Measurements from ENCODE around the gene UBD.

UBD gene

DNA sequence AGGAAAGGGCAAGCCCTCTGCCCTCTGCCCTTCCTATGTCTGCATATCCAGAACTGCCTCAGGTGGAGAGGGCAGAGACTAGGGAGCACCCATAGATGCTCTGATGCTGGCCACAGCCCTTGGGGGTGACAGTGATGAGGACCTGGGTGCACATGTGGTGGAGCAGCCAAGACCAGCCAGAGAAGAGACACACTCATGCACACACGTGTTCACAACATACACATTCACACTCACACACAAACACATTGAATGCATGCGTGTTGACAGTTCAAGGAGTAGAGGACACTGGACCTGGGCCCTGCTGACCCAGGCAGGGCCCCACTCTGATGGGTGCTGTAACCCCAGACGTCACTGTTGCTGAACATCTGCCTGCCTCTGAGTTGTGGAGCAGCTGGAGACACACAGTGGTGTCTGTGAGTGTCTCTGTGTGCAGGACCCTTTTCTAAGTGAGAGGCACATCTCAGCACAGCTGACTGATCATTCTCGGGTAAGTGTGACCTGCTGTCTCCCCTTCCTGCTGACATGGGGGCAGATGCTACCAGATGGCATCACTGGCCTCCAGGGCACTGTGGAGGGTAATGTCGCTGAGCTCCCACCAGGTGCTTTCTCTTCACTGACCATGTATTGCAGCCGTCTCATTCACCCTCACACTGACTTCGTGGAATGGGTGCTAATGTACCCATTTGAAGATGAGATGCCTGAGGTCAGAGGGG lies 41.6 kb downstream of the UBD start:
- no peaks in the 10 kb centered on the region for H3K27me3 ChIP-seq (ENCODE audit: insufficient read depth, low read length)
- no peaks in the 10 kb centered on the region for H3K4me1 ChIP-seq (ENCODE audit: insufficient read depth, low read length)
- no peak overlapping the region for H3K4me3 ChIP-seq (ENCODE audit: low read length)
- H3K27ac ChIP-seq (ENCODE audit: low read length): no peak overlapping the region
- H3K36me3 ChIP-seq (ENCODE audit: insufficient read depth, low read depth, low read length): no peaks in the 10 kb centered on the region
- H3K9ac ChIP-seq (ENCODE audit: low read depth, low read length): no peak overlapping the region
- peaks cover 11% of the 10 kb centered on the region for H3K9me3 ChIP-seq (ENCODE audit: insufficient read depth, low read depth, low read length)

DNA sequence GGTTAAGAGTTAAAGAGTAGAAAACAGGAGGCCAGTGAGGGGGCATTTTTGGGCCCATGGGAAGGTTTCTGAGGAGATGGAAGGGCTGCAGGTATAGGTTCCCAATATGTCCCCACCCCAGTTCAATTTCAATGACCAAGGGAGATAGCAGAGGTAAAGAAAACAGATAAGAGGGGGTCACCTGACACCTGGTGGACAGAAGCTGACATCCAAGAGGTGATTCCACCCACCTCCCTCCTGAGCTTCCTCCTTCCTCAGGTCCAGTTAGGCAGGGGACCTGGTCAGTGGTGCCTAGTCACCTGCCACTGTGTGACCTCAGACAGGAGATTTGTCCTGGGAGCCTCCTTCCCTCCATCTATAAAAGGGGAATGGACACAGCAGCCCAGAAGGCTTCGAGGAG lies 42.3 kb downstream of the UBD start:
- Histone ChIP-seq H3K9me3 (ENCODE audit: insufficient read depth, low read depth, low read length) (peaks cover 5% of the 10 kb centered on the region; the same call in 1 of the 2 replicates), H3K27ac (ENCODE audit: low read length) (no peak overlapping the region), H3K4me1 (ENCODE audit: insufficient read depth, low read length) (no peaks in the 10 kb centered on the region), H3K9ac (ENCODE audit: low read depth, low read length) (no peak overlapping the region), H3K4me3 (ENCODE audit: low read length) (no peak overlapping the region), H3K36me3 (ENCODE audit: insufficient read depth, low read depth, low read length) (no peaks in the 10 kb centered on the region), H3K27me3 (ENCODE audit: insufficient read depth, low read length) (no peaks in the 10 kb centered on the region)

DNA sequence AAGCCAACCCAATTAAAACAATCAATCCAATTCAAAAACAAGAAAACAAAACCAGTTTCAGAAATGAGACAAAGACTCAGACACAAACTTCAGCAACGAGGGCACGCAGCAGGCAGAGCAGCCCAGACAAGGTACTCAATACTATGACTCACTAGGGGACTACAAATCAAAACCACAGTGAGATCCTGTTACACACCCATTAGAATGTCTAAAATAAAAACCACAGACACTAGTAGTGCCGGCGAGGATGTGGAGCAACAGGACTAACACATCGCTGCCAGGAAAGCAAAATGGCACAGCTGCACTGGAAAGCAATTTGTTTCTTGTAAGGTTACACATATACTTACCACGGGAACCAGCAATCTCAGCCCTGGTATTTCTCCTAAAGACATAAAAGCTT lies 43.4 kb downstream of the UBD start:
- Histone ChIP-seq H3K9ac (ENCODE audit: low read depth, low read length) (no peak overlapping the region), H3K27ac (ENCODE audit: low read length) (no peak overlapping the region), H3K27me3 (ENCODE audit: insufficient read depth, low read length) (no peaks in the 10 kb centered on the region), H3K36me3 (ENCODE audit: insufficient read depth, low read depth, low read length) (no peaks in the 10 kb centered on the region), H3K9me3 (ENCODE audit: insufficient read depth, low read depth, low read length) (no peaks in the 10 kb centered on the region), H3K4me1 (ENCODE audit: insufficient read depth, low read length) (no peaks in the 10 kb centered on the region), H3K4me3 (ENCODE audit: low read length) (no peak overlapping the region)

DNA sequence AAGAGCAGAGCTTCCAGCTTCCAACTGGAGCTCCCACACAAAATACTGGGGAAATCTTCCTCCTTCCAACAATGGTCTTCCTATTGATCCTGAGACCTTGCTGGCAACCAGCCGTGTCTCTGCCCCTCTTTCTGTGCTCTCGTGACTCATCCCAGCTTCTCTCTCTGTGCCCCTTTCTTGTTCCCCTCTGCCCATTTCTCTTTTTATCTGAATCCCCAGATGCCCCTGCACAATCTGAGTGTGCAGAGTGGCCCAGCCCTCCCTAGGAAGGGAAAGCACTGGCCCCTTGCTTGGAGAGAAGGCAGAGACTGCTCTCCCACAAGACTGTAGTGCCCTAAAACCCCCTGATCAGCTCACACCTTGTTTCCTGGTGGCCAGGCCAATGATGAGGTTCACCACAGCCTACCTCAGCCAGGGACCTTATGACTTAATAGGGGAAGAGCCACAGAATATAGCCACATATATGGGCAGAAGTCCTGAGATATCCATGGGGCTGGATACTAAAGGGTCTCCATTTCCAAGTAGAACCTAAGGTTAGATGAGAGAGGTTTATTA lies 48.7 kb downstream of the UBD start:
- H3K4me1 ChIP-seq (ENCODE audit: insufficient read depth, low read length): peaks cover 4% of the 10 kb centered on the region; the same call in 1 of the 2 replicates
- no peak overlapping the region for H3K4me3 ChIP-seq (ENCODE audit: low read length)
- H3K27ac ChIP-seq (ENCODE audit: low read length): no peak overlapping the region
- no peak overlapping the region for H3K9ac ChIP-seq (ENCODE audit: low read depth, low read length)
- H3K9me3 ChIP-seq (ENCODE audit: insufficient read depth, low read depth, low read length): no peaks in the 10 kb centered on the region
- no peaks in the 10 kb centered on the region for H3K27me3 ChIP-seq (ENCODE audit: insufficient read depth, low read length)
- H3K36me3 ChIP-seq (ENCODE audit: insufficient read depth, low read depth, low read length): no peaks in the 10 kb centered on the region

DNA sequence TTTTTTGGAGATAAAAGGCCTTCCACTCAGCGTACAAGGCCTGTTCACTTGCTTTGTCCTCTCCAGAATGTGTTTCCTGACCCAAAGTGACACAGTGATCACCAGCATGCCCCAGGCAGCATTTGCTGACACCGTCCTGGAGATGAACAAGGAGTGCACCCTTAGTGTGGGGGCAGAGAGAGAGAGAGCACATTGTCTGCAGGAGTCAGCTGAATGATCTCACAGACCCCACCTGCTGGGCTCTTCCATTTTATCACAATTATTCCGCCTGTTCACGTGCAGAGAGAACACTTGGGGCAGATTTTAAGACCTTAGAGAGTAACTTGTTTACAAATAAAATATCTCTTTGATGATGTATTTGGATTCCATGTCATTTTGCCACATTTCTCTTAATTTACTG lies 49.3 kb downstream of the UBD start:
- H3K4me1 ChIP-seq (ENCODE audit: insufficient read depth, low read length): peaks cover 4% of the 10 kb centered on the region; the same call in 1 of the 2 replicates
- H3K9me3 ChIP-seq (ENCODE audit: insufficient read depth, low read depth, low read length): no peaks in the 10 kb centered on the region
- no peak overlapping the region for H3K9ac ChIP-seq (ENCODE audit: low read depth, low read length)
- no peaks in the 10 kb centered on the region for H3K36me3 ChIP-seq (ENCODE audit: insufficient read depth, low read depth, low read length)
- H3K27ac ChIP-seq (ENCODE audit: low read length): no peak overlapping the region
- no peaks in the 10 kb centered on the region for H3K27me3 ChIP-seq (ENCODE audit: insufficient read depth, low read length)
- H3K4me3 ChIP-seq (ENCODE audit: low read length): no peak overlapping the region

DNA sequence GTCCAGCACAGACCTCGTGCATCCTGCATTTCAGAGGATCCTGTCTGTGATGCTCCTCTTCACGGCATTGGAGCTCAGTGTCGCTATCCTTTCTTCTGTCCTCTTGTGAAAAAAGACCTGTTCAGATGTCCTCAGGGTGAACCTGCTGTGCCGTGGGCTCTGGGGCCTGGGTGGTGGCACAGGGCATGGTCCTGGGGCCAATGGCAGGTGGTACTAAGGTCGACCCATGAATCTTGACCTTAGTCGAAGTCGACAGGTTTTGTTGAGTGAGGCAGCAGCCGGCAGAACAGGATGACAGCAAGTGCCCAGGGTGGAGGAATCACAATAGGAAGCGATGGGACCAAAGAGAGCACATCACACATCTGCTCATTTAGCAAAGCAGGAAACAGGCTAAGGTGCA lies 49.8 kb downstream of the UBD start:
- Histone ChIP-seq H3K36me3 (ENCODE audit: insufficient read depth, low read depth, low read length) (no peaks in the 10 kb centered on the region), H3K4me1 (ENCODE audit: insufficient read depth, low read length) (peaks cover 4% of the 10 kb centered on the region; the same call in 1 of the 2 replicates), H3K27me3 (ENCODE audit: insufficient read depth, low read length) (no peaks in the 10 kb centered on the region), H3K27ac (ENCODE audit: low read length) (no peak overlapping the region), H3K9ac (ENCODE audit: low read depth, low read length) (no peak overlapping the region), H3K4me3 (ENCODE audit: low read length) (no peak overlapping the region), H3K9me3 (ENCODE audit: insufficient read depth, low read depth, low read length) (no peaks in the 10 kb centered on the region)

DNA sequence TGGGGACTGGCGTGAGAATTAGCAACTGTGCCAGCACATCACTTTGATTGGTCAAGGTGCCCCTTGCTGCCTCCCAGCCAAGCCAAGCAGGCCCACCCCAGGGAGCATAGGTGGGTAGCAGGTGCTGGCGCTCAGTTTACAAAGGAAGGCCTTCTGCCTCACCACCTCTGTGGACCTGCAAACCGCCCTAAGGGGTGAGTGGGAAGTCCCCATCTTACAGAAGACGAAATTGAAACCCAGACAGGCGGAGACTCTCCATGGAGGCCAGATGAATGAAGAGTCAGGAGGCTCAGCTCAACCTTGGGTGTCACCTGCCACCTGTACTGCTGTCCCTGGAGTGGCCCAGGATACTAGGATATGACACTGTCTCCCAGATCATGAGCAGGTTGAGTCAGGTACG lies 50.3 kb downstream of the UBD start:
- H3K36me3 ChIP-seq (ENCODE audit: insufficient read depth, low read depth, low read length): no peaks in the 10 kb centered on the region
- no peaks in the 10 kb centered on the region for H3K9me3 ChIP-seq (ENCODE audit: insufficient read depth, low read depth, low read length)
- no peak overlapping the region for H3K4me3 ChIP-seq (ENCODE audit: low read length)
- H3K9ac ChIP-seq (ENCODE audit: low read depth, low read length): no peak overlapping the region
- H3K4me1 ChIP-seq (ENCODE audit: insufficient read depth, low read length): peaks cover 4% of the 10 kb centered on the region; the same call in 1 of the 2 replicates
- no peaks in the 10 kb centered on the region for H3K27me3 ChIP-seq (ENCODE audit: insufficient read depth, low read length)
- H3K27ac ChIP-seq (ENCODE audit: low read length): no peak overlapping the region

DNA sequence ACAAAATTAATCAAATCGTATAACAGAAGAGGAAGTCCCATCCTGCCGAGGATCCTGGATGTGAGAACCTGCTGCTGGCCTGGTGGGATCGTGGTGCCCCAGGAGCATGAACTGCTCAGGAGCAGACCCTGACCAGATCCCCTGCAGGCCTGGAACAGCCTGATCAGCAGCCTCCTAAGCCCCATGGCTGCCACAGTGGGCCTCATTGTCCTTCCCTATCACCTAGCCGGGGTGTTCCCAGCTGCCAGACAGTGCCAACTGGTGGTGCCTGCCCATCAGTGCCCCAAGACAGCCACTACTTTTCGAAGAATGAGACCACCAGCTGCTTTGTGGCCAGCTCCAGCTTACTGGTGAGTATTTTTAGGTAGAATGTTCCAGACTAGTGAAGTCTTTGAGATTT lies 52.2 kb downstream of the UBD start:
- no peak overlapping the region for H3K9ac ChIP-seq (ENCODE audit: low read depth, low read length)
- no peaks in the 10 kb centered on the region for H3K27me3 ChIP-seq (ENCODE audit: insufficient read depth, low read length)
- H3K9me3 ChIP-seq (ENCODE audit: insufficient read depth, low read depth, low read length): no peaks in the 10 kb centered on the region

DNA sequence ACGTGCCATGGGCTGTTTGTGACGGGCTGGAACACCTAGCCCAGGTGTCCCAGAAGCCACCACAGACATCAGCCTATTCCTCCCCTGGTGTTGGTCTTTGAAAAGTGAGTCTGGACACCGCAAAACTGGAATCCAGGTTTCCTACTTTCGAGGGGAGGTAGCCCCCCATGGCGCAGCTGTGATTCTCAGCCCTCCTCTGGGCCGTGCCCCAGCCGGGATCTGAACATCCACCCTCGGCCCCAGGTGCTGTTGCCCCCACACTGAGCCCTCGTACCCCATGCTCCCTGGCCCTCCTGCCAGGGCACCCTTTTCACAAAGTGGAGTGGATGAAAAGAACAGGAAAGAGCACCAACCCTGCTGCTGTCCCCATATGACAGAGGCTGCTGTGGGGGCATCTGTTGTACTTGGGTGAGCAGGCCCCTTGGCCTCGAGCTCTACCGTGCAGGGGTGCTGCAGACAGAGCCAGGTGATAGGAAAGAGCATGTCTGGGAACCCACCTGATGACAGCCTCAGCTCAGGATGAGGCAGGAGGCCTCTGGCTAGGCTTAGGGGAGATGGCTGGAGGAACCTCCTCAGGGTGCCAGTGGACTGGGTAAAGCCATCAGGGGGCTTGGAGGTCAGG lies 53.0 kb downstream of the UBD start:
- Histone ChIP-seq H3K9me3 (ENCODE audit: insufficient read depth, low read depth, low read length) (no peaks in the 10 kb centered on the region), H3K27ac (ENCODE audit: low read length) (no peak overlapping the region), H3K4me1 (ENCODE audit: insufficient read depth, low read length) (peaks cover 4% of the 10 kb centered on the region; the same call in 1 of the 2 replicates)

More for the DNA sequence above, 52.2 kb downstream of the UBD start:
- peaks cover 4% of the 10 kb centered on the region; the same call in 1 of the 2 replicates for H3K4me1 ChIP-seq (ENCODE audit: insufficient read depth, low read length)
- no peak overlapping the region for H3K4me3 ChIP-seq (ENCODE audit: low read length)
- no peaks in the 10 kb centered on the region for H3K36me3 ChIP-seq (ENCODE audit: insufficient read depth, low read depth, low read length)
- no peak overlapping the region for H3K27ac ChIP-seq (ENCODE audit: low read length)

DNA sequence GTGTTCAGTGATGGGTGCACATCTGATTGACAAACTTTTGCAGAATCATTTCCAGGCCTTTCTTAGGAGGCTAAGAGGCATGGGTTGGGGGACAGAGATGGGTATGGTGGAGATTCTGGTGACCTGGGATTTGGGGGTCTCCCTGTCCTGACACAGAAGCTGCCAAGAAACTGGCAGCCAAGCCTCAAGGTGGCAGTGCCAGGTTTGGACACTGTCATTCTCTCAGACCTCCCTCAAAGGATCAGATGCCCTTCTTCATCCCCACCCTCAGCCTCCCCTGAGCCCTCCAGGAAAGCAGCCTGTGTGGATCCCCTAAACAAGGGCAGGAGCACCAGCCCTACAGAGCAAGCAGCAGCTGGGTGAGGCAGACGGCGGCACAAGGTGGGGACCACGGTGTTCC lies 53.7 kb downstream of the UBD start:
- H3K27ac ChIP-seq (ENCODE audit: low read length): no peak overlapping the region
- H3K36me3 ChIP-seq (ENCODE audit: insufficient read depth, low read depth, low read length): no peaks in the 10 kb centered on the region
- no peak overlapping the region for H3K9ac ChIP-seq (ENCODE audit: low read depth, low read length)
- peaks cover 4% of the 10 kb centered on the region; the same call in 1 of the 2 replicates for H3K4me1 ChIP-seq (ENCODE audit: insufficient read depth, low read length)
- H3K4me3 ChIP-seq (ENCODE audit: low read length): no peak overlapping the region
- no peaks in the 10 kb centered on the region for H3K27me3 ChIP-seq (ENCODE audit: insufficient read depth, low read length)
- no peaks in the 10 kb centered on the region for H3K9me3 ChIP-seq (ENCODE audit: insufficient read depth, low read depth, low read length)

More for the DNA sequence above, 53.0 kb downstream of the UBD start:
- no peaks in the 10 kb centered on the region for H3K36me3 ChIP-seq (ENCODE audit: insufficient read depth, low read depth, low read length)
- no peak overlapping the region for H3K9ac ChIP-seq (ENCODE audit: low read depth, low read length)
- no peak overlapping the region for H3K4me3 ChIP-seq (ENCODE audit: low read length)
- no peaks in the 10 kb centered on the region for H3K27me3 ChIP-seq (ENCODE audit: insufficient read depth, low read length)
